Mucosa of stomach (tissue), 1 donor: ENCODE results near the gene BMP7.

Experiments used
- H3K27me3 ChIP-seq: one replicate; pipeline ENCODE4 v1.7.0; 2013; ENCODE audit warnings: mild to moderate bottlenecking, low read length; ENCODE audit not compliant: control insufficient read depth, insufficient read depth
- H3K36me3 ChIP-seq: one replicate; pipeline ENCODE4 v1.7.0; 2013; ENCODE audit warnings: low read length; ENCODE audit not compliant: control insufficient read depth, insufficient read depth
- H3K4me1 ChIP-seq: one replicate; pipeline ENCODE4 v1.7.0; 2013; ENCODE audit warnings: mild to moderate bottlenecking, low read length; ENCODE audit not compliant: control insufficient read depth, insufficient read depth
- H3K4me3 ChIP-seq: one replicate; pipeline ENCODE4 v1.7.0; 2013; ENCODE audit warnings: low read length
- H3K9ac ChIP-seq: one replicate; pipeline ENCODE4 v1.7.0; 2013; ENCODE audit warnings: mild to moderate bottlenecking, low read length, moderate library complexity
- H3K9me3 ChIP-seq: one replicate; pipeline ENCODE4 v1.7.0; 2013; ENCODE audit warnings: mild to moderate bottlenecking, low read length, moderate library complexity; ENCODE audit not compliant: control insufficient read depth
- donor health status: Pancreatic carcinoma.

The BMP7 gene

GRCh38 chr20:57250607-57251343 is 15.7 kb downstream of the BMP7 start:
- Histone ChIP-seq H3K9me3 (no peaks in the 10 kb centered on the region), H3K36me3 (no peaks in the 10 kb centered on the region), H3K4me3 (no peak overlapping the region), H3K9ac (no peak overlapping the region), H3K4me1 (peaks cover 11% of the 10 kb centered on the region), H3K27me3 (no peaks in the 10 kb centered on the region)

GRCh38 chr20:57249772-57250171 is 16.7 kb downstream of the BMP7 start:
- no peak overlapping the region for H3K9ac ChIP-seq
- no peaks in the 10 kb centered on the region for H3K9me3 ChIP-seq
- no peaks in the 10 kb centered on the region for H3K36me3 ChIP-seq
- peaks cover 11% of the 10 kb centered on the region for H3K4me1 ChIP-seq
- no peak overlapping the region for H3K4me3 ChIP-seq
- no peaks in the 10 kb centered on the region for H3K27me3 ChIP-seq

GRCh38 chr20:57249073-57249472 is 17.4 kb downstream of the BMP7 start:
- Histone ChIP-seq H3K27me3 (no peaks in the 10 kb centered on the region), H3K9me3 (no peaks in the 10 kb centered on the region), H3K9ac (no peak overlapping the region)

GRCh38 chr20:57248132-57248797 is 18.2 kb downstream of the BMP7 start:
- H3K4me3 ChIP-seq, result no peak overlapping the region
- H3K9ac ChIP-seq, result no peak overlapping the region
- H3K36me3 ChIP-seq, result no peaks in the 10 kb centered on the region
- H3K27me3 ChIP-seq, result no peaks in the 10 kb centered on the region
- no peaks in the 10 kb centered on the region for H3K9me3 ChIP-seq
- H3K4me1 ChIP-seq, result peaks cover 11% of the 10 kb centered on the region

More at GRCh38 chr20:57249073-57249472, 17.4 kb downstream of the BMP7 start:
- no peaks in the 10 kb centered on the region for H3K36me3 ChIP-seq
- H3K4me3 ChIP-seq, result no peak overlapping the region
- H3K4me1 ChIP-seq, result peaks cover 11% of the 10 kb centered on the region

- H3K4me3 ChIP-seq, result no peak overlapping the region
- H3K9ac ChIP-seq, result no peak overlapping the region
- H3K27me3 ChIP-seq, result no peaks in the 10 kb centered on the region
- no peaks in the 10 kb centered on the region for H3K9me3 ChIP-seq
- H3K4me1 ChIP-seq, result peaks cover 11% of the 10 kb centered on the region
- no peaks in the 10 kb centered on the region for H3K36me3 ChIP-seq
These were observed 19.0 kb downstream of the BMP7 start for GRCh38 chr20:57247292-57247965.

GRCh38 chr20:57245997-57246396 is 20.4 kb downstream of the BMP7 start:
- Histone ChIP-seq H3K27me3 (no peaks in the 10 kb centered on the region), H3K36me3 (no peaks in the 10 kb centered on the region), H3K4me1 (peaks cover 11% of the 10 kb centered on the region), H3K4me3 (no peak overlapping the region), H3K9ac (no peak overlapping the region), H3K9me3 (no peaks in the 10 kb centered on the region)

- no peak overlapping the region for H3K4me3 ChIP-seq
- no peaks in the 10 kb centered on the region for H3K36me3 ChIP-seq
- H3K4me1 ChIP-seq, result peaks cover 11% of the 10 kb centered on the region
- no peaks in the 10 kb centered on the region for H3K27me3 ChIP-seq
- no peak overlapping the region for H3K9ac ChIP-seq
- no peaks in the 10 kb centered on the region for H3K9me3 ChIP-seq
These were observed 21.7 kb downstream of the BMP7 start for GRCh38 chr20:57244627-57245214.

GRCh38 chr20:57244221-57244585 is 22.2 kb downstream of the BMP7 start:
- no peak overlapping the region for H3K4me3 ChIP-seq
- no peaks in the 10 kb centered on the region for H3K9me3 ChIP-seq
- no peak overlapping the region for H3K9ac ChIP-seq
- no peaks in the 10 kb centered on the region for H3K36me3 ChIP-seq
- no peaks in the 10 kb centered on the region for H3K27me3 ChIP-seq
- peaks cover 11% of the 10 kb centered on the region for H3K4me1 ChIP-seq

- H3K9ac ChIP-seq, result no peak overlapping the region
- no peaks in the 10 kb centered on the region for H3K36me3 ChIP-seq
- no peaks in the 10 kb centered on the region for H3K9me3 ChIP-seq
- peaks cover 11% of the 10 kb centered on the region for H3K4me1 ChIP-seq
- no peaks in the 10 kb centered on the region for H3K27me3 ChIP-seq
- H3K4me3 ChIP-seq, result no peak overlapping the region
These were observed 22.8 kb downstream of the BMP7 start for GRCh38 chr20:57243480-57244220.

GRCh38 chr20:57242414-57242813 is 24.0 kb downstream of the BMP7 start:
- no peak overlapping the region for H3K9ac ChIP-seq
- no peak overlapping the region for H3K4me3 ChIP-seq
- no peaks in the 10 kb centered on the region for H3K27me3 ChIP-seq
- no peaks in the 10 kb centered on the region for H3K36me3 ChIP-seq
- H3K4me1 ChIP-seq, result peaks cover 6% of the 10 kb centered on the region
- H3K9me3 ChIP-seq, result no peaks in the 10 kb centered on the region

- no peak overlapping the region for H3K9ac ChIP-seq
- H3K9me3 ChIP-seq, result no peaks in the 10 kb centered on the region
- H3K36me3 ChIP-seq, result no peaks in the 10 kb centered on the region
- H3K27me3 ChIP-seq, result no peaks in the 10 kb centered on the region
- H3K4me1 ChIP-seq, result no peaks in the 10 kb centered on the region
- no peak overlapping the region for H3K4me3 ChIP-seq
These were observed 25.0 kb downstream of the BMP7 start for GRCh38 chr20:57241363-57241991.
